Heart left ventricle (tissue), 16 donors: ENCODE data around the gene COL23A1. TPM values are rescaled to one million over a fixed set of nuclear protein-coding genes. Genes with fewer than 3 reads are reported as not detected.
A peak's percentile ranks its signal among the peaks of the same experiment; 100 is the strongest.

ENCODE experiments used
- ATAC-seq, 4 donors: fragments of 200-7000 bp; cut with Tn5 transposase; one replicate each; pipeline ENCODE4 v1.9.1; 2020 to 2022; ENCODE audit warnings: moderate library complexity in 4 of 4, mild to moderate bottlenecking in 3 of 4, moderate number of reproducible peaks in 1 of 4
- DNase-seq, 5 donors: peaks; one replicate each; pipeline ENCODE4 v3.0.0-alpha.2; 2020
- H3K27ac ChIP-seq, 12 donors: fragments of 200-600 bp; sonication (generic) in 4 of 12; one replicate each; pipeline versions ENCODE4 v1.5.0 to v1.8.0; 2016 to 2022; ENCODE audit warnings: mild to moderate bottlenecking in 2 of 12
- H3K27me3 ChIP-seq, 9 donors: fragments of 200-600 bp; sonication (generic) in 2 of 9; one replicate each; pipeline versions ENCODE4 v1.5.1 to v1.8.0; 2016 to 2022; ENCODE audit warnings: mild to moderate bottlenecking in 3 of 9
- H3K36me3 ChIP-seq, 9 donors: fragments of 200-600 bp; sonication (generic) in 2 of 9; one replicate each; pipeline versions ENCODE4 v1.5.0 to v1.8.0; 2018 to 2022; ENCODE audit warnings: mild to moderate bottlenecking in 2 of 9
- H3K4me1 ChIP-seq, 12 donors: fragments of 200-600 bp; sonication (generic) in 4 of 12; one replicate each; pipeline versions ENCODE4 v1.5.0 to v1.8.0; 2016 to 2022; ENCODE audit warnings: mild to moderate bottlenecking in 3 of 12
- H3K4me3 ChIP-seq, 12 donors: fragments of 200-600 bp; sonication (generic) in 4 of 12; one replicate each; pipeline versions ENCODE4 v1.5.0 to v1.8.0; 2017 to 2022; ENCODE audit warnings: mild to moderate bottlenecking in 9 of 12, moderate library complexity in 4 of 12
- H3K9me3 ChIP-seq, 12 donors: fragments of 200-600 bp; sonication (generic) in 4 of 12; one replicate each; pipeline versions ENCODE4 v1.5.0 to v1.8.0; 2016 to 2022; ENCODE audit warnings: mild to moderate bottlenecking in 1 of 12
- CTCF ChIP-seq, 12 donors: fragments of 200-600 bp; sonication (generic) in 4 of 12; IDR thresholded peaks; one replicate each; pipeline versions ENCODE4 v1.5.0 to v1.8.0; 2018 to 2022; ENCODE audit warnings: antibody characterized with exemption in 12 of 12, mild to moderate bottlenecking in 5 of 12
- POLR2A ChIP-seq, 2 donors: fragments of 450-650 bp; IDR thresholded peaks; one replicate each; pipeline ENCODE4 v1.6.1; 2017; ENCODE audit warnings: antibody characterized with exemption in 2 of 2, mild to moderate bottlenecking in 2 of 2, moderate library complexity in 2 of 2
- WGBS, 4 donors: extraction: QIAGEN DNeasy Blood & Tissue Kit in 2 of 4; methylation state at CpG; one replicate each; pipeline versions ENCODE4 v1.1.5 to v1.1.7; 2013 to 2018; 5-methylcytosine and 5-hydroxymethylcytosine counted together
- intact Hi-C, 10 donors: fragments of 100-400 bp; cut with DNase I; formaldehyde crosslinking; loops; one replicate each; pipeline versions ENCODE4 v1.11.1 to v1.14.2; 2022
- polyA plus RNA-seq, 2 donors: library from polyadenylated mRNA; stranded (reverse); fragments of 200-250 nt; gene quantifications; one replicate each; pipeline ENCODE4 v1.2.3, GENCODE V29; 2013
- total RNA-seq, 9 donors: library from RNA; depleted of rRNA in 2 of 9; stranded (reverse); fragments of >200 nt in 2 of 9; fragmentation: NEBNext Ultra II Directional in 3 of 9; extraction: Animal tissue kit (Norgen Biotek cat#: 25700) in 3 of 9; gene quantifications; one replicate each; pipeline versions ENCODE4 v1.1.0 to v1.2.4, GENCODE V29; 2016 to 2023
- donor health status: ischemic (EF 13 %, LVEDD 7.1; RV severe dilation, severe dysfunction).
- donor health status: healthy with polysubstance abuse.
- donor health status: DM: no; HTN: yes; CAD: no.
- donor health status: DM: no; HTN: no; CAD: no.
- donor health status: ischemic (EF 25% LVEDD 6.9; RV normal size, moderate dysfunction).
- donor health status: ischemic (EF 25% LVEDD 5.7; RV mildly dilated, moderate dysfunction).
- donor health status: healthy.
- donor health status: DM: yes; HTN: yes; CAD: no.
- donor health status: ischemic (EF 35%, LVEDD 5.7; RV mildly dilated, moderate dysfunction).
- donor health status: nonischemic (EF 11% LVEDD 7.7; RV severe dilation, severe dysfunction).
- donor health status: DM: yes; HTN: yes; CAD: no.
- donor health status: PGD.
- donor health status: ischemic (EF 29% LVEDD 5.4; RV normal size, mild dysfunction).
- donor health status: nonischemic (EF 23%, LVEDD 6.1; RV moderate dilation, normal function).

Gene COL23A1
- total and polyA plus RNA-seq, 11 donors: 6.0 to 33.0 (median 18.8) TPM

GRCh38 chr5:178281331-178281730 is 308.9 kb downstream of the COL23A1 start:
- peak in 1 of 5 donors; percentile 74 for DNase-seq
- no peak overlapping the region for H3K27ac ChIP-seq
- ATAC-seq: no peak
- no peak for TF ChIP-seq CTCF (IDR thresholded peaks at IDR 0.05)
- no peak for TF ChIP-seq POLR2A (IDR thresholded peaks at IDR 0.05)
- 77 to 84% (median 82%) methylated on average over 19 of the region's 19 CpGs for WGBS, 4 donors
- peaks cover 0 to 12% (median 6%) of the 10 kb centered on the region in 12 donors for H3K9me3 ChIP-seq
- H3K27me3 ChIP-seq: no peaks in the 10 kb centered on the region
- H3K4me1 ChIP-seq: peaks cover 0 to 23% (median 3%) of the 10 kb centered on the region in 12 donors
- no peak overlapping the region for H3K4me3 ChIP-seq
- H3K36me3 ChIP-seq: no peaks in the 10 kb centered on the region
- intact Hi-C loops: loop anchor here (2.0 to 10.0 kb wide), 14 partner anchors 143 to 563 kb away; no protein-coding TSS in a partner anchor

GRCh38 chr5:178280631-178281030 is 309.6 kb downstream of the COL23A1 start:
- 79 to 98% (median 87%) methylated on average over 5 to 9 of the region's 9 CpGs for WGBS, 4 donors
- ATAC-seq: no peak
- peak in 2 of 5 donors; percentile 31 to 42 for DNase-seq

GRCh38 chr5:178279723-178280438 is 310.3 kb downstream of the COL23A1 start:
- TF ChIP-seq POLR2A (IDR thresholded peaks at IDR 0.05) (no peak), CTCF (IDR thresholded peaks at IDR 0.05) (peak; percentile 86 to 98 (median 94))
- Histone ChIP-seq H3K27ac (no peak overlapping the region), H3K36me3 (no peaks in the 10 kb centered on the region), H3K4me3 (no peak overlapping the region), H3K4me1 (peaks cover 0 to 14% (median under 1%) of the 10 kb centered on the region in 12 donors), H3K27me3 (no peaks in the 10 kb centered on the region), H3K9me3 (peaks cover 0 to 14% (median 6%) of the 10 kb centered on the region in 12 donors)
- WGBS, 4 donors: 19 to 38% (median 25%) methylated on average over 18 to 33 of the region's 33 CpGs
- ATAC-seq: peak; percentile 83 to 94 (median 92)
- peak; percentile 87 to 95 (median 90) for DNase-seq
- intact Hi-C loops: loop anchor here (1.0 to 10.0 kb wide), 20 partner anchors 145 to 565 kb away; partner anchors contain the start of genes COL23A1 (in 4 of the 10) and ZNF354A (in 1 of the 10)

More at GRCh38 chr5:178280631-178281030, 309.6 kb downstream of the COL23A1 start:
- H3K4me3 ChIP-seq: no peak overlapping the region
- H3K27me3 ChIP-seq: no peaks in the 10 kb centered on the region
- H3K9me3 ChIP-seq: peaks cover 0 to 14% (median 6%) of the 10 kb centered on the region in 12 donors
- H3K27ac ChIP-seq: peak overlapping the region in 1 of 12 donors; percentile 7
- peaks cover 0 to 22% (median 3%) of the 10 kb centered on the region in 12 donors for H3K4me1 ChIP-seq
- intact Hi-C loops: loop anchor here (1.0 to 10.0 kb wide), 17 partner anchors 144 to 564 kb away; partner anchors contain the start of gene COL23A1 (in 3 of the 10)
- TF ChIP-seq POLR2A (IDR thresholded peaks at IDR 0.05) (no peak), CTCF (IDR thresholded peaks at IDR 0.05) (no peak)
- no peaks in the 10 kb centered on the region for H3K36me3 ChIP-seq
